Measurements from ENCODE around the gene SOX18. TPM values are rescaled to one million over a fixed set of nuclear protein-coding genes. Genes with fewer than 3 reads are reported as not detected.

SOX18 gene
- total and polyA plus RNA-seq, 2 of the 8 experiments (the other 6 are each of a cell fraction or from before 2014, with no cell fraction given) = 0.09 TPM; not detected in 1

- TF ChIP-seq RBBP5 (IDR thresholded peaks at IDR 0.05; ENCODE audit: borderline replicate concordance, low read depth, low read length) (0 out of 2 replicates have a peak, but pooled peaks have one; percentile 28), CBX8 (IDR thresholded peaks at IDR 0.05; ENCODE audit: borderline replicate concordance, low read depth, low read length) (no peak)
- TF ChIP-seq, protein P1, sequence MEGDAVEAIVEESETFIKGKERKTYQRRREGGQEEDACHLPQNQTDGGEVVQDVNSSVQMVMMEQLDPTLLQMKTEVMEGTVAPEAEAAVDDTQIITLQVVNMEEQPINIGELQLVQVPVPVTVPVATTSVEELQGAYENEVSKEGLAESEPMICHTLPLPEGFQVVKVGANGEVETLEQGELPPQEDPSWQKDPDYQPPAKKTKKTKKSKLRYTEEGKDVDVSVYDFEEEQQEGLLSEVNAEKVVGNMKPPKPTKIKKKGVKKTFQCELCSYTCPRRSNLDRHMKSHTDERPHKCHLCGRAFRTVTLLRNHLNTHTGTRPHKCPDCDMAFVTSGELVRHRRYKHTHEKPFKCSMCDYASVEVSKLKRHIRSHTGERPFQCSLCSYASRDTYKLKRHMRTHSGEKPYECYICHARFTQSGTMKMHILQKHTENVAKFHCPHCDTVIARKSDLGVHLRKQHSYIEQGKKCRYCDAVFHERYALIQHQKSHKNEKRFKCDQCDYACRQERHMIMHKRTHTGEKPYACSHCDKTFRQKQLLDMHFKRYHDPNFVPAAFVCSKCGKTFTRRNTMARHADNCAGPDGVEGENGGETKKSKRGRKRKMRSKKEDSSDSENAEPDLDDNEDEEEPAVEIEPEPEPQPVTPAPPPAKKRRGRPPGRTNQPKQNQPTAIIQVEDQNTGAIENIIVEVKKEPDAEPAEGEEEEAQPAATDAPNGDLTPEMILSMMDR (IDR thresholded peaks at IDR 0.05; ENCODE audit: control extremely low read depth in 1 of 3, insufficient read depth in 1 of 3, low read depth in 1 of 3, low read length in 3 of 3) = no peak
These were observed 34.6 kb upstream of the SOX18 start, which contains the start of gene LKAAEAR1 (continued) for GRCh38 chr20:64083804-64084684.

Data from H1 (cell line).